GM19239 (cell line): Measurements from ENCODE around the gene ZCCHC14.
"Not testable (repeated sequence)": the region's sequence is repeated elsewhere in the genome, so short reads cannot be mapped to it uniquely, and the experiment has no call there.

Experiments used
- DNase-seq: peaks from one replicate; pipeline ENCODE4 v3.0.0; 2011; ENCODE audit warnings: low spot score; ENCODE audit not compliant: insufficient read length
- FAIRE-seq: peaks from 2 replicates; lab custom pipeline; 2011; peaks lifted over from hg19 to GRCh38; lab: Jason Lieb, UNC

The ZCCHC14 gene

DNA sequence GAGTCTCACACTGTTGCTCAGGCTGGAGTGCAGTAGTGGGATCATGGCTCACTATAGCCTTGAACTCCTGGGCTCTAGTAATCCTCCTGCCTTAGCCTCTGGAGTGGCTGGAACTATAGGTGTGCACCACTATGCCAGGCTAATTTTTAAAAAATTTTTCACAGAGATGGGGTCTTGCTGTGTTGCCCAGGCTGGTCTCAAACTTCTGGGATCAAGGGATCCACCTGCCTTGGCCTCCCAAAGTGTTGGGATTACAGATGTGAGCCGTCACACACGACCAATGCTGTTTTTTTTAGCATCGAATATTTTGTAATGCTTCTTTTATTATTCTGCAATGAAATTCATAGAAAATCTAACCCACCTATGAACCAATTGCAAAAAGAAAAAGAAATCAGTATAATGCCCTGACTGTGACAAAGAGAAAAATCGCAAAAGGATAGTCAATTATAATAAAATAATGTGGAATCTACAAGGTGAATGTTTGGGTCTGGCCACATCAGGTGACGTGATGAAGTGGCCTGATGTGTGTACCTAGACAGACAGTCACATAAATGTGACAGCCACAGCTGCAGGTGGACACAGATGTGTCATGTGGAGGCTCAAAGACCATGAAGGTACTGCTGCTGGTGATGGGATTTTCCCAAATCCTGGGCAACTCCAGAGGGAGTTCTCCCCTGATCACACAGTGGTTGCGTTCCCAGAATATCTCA lies 33.6 kb upstream of the ZCCHC14 start:
- no peak for FAIRE-seq
- no peak for DNase-seq

DNA sequence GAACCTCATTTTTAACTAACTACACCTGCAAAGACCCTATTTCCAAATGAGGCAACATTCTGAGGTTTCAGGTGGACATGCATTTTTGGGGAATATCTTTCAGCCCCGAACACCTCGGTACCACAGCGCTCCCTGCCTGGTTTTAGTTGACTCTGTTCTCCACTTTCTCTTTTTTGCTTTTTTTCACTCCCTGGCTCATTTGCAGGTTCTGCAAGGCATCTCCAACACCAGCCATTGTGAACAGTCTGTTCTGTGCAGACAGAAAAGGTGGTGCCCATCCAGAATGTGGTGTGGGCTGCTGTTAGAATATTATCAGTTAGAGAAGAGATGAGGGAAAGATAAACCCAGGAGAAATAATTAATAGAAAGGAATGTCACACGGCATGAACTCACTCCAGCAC lies 32.5 kb upstream of the ZCCHC14 start:
- DNase-seq, result no peak
- FAIRE-seq, result no peak

DNA sequence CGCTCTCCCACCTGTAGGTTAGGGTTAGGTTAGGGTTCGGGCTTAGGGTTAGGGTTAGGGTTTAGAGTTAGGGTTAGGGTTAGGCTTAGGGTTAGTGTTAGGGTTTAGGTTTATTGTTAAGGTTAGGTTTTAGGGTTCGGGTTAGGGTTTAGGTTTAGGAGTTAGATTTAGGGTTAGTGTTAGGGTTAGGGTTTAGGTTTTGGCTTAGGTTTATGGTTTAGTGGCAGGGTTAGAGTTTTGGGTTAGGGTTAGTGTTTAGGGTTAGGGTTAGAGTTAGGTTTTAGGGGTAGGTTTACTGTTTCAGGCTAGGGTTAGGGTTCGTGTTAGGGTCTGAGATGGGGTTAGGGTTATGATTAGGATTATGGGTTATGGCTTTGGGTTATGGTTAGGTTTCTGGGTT lies 31.6 kb upstream of the ZCCHC14 start:
- FAIRE-seq (no peak), DNase-seq (no peak)

DNA sequence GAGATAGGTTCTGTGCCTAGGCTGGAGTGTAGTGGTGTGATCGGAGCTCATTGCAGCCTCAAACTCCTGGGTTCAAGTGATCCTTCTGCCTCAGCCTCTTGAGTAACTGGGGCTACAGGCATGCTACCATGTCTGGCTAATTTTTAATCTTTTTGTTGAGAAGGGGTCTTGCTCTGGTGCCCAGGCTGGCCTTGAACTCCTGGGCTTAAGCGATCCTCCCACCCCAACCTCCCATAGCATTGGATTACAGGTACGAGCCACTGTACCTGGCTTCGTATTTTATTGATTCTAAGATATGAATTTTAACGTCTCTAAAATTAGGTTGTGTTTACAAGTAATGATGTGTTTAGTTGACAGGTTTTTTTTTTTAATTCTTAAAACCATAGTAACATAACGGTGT lies 30.8 kb upstream of the ZCCHC14 start:
- DNase-seq, FAIRE-seq: not testable (repeated sequence)

DNA sequence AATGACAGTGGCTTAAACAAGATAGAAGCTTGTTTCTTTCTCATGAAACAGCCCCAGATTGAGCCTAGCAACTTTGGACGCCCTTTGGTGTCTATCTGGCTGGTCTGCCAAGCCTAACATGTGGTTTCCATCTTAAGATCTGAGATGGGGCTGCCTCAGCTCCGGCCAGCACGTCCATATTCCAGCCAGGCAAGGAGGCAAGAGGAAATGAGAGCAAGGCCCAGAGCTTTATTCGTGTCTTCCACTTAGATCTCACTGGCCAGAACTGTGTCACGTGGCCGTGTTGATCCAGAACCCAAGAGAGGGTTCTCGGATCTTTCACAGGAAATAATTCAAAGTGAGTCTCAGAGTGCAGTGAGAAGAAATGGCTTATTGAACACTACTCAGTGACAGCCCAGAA lies 28.9 kb upstream of the ZCCHC14 start:
- FAIRE-seq, DNase-seq: not testable (repeated sequence)

DNA sequence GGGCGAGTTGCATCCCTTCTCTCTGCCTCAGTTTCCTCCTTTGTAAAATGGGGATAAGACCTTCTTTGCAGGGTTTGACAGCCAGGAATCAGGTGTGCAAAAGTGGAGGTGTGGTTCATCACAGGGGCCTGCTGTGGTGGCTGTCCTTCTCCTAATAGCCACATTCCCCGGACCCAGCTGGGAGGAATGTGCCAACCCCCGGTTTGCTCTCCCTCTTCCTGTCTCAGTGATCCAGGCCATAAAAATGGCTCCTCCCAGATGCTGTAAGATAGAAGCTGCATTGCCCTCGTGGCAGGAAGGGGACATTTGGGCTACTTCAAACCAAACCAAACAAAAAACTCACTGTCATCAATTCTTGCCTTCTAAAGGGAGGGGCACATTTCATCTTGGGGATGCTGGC lies 26.3 kb upstream of the ZCCHC14 start:
- not testable (repeated sequence) for DNase-seq, FAIRE-seq

DNA sequence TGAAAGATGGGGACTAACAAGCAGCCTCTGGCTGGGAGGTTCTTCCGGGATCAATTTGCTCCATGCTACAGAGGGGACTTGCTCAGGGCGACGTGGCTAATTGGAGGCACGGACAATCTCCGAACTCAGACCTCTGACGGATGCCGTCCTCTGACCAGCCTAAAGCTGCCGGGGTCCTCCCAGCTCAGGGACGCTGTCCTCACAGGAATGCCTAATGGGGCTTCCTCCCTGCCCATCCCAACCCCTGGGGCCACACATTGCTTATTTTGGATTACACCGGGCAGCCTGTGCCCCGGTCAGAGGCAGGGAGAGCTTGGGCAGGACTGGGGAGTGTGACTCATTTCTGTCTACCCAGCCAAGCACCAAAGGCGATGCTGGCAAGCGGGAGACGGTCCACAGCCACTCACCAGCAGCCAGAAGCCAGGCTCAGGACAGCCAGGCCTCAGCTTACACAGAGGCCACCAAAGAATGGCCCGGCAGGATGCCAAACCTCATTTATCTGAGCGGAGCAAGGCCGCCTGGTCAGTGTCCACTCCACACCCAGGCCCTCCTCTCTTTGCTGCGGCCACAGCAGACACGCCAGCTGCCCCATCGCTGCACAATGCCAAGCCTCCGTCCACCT lies 25.7 kb upstream of the ZCCHC14 start:
- FAIRE-seq, DNase-seq: not testable (repeated sequence)

DNA sequence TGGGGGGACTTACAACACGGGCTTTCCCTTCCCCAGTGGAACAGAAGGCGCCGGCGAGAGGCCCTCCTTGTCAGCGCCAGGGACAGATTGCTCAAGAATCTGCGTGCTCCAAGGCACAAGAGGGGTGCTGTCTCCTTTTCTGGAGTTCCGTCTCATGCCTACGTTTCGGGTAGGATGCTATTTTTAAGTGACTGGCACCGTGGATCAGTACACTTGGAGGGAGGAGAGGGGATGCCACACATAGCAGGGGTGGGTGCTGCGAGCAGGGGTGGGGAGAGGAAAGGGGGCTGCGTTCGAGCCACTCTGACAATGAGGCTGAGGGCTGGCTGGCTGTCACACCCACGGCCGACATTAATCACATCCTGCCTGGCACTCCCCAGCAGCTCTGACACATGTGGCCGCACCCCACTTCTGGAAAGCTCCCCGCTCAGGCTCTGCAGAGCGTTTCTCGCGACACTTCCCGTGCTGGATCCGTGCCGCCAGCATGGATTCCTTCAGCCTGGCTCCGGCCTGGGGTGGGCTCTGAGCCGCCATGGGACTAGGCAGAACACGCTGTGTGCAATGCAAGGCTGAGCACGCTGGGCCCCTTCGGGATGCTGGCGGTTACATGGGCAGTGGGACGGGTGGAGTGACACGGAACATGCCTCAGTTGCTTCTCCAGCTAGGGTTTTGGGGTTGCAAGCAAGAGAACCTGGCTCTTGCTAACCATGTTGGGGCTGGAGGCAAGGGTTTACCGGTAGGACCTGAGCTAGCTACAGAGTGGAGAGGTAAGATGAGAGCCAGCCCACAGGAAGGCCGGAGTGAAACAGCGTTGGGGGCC lies 25.0 kb upstream of the ZCCHC14 start:
- DNase-seq, FAIRE-seq: not testable (repeated sequence)

DNA sequence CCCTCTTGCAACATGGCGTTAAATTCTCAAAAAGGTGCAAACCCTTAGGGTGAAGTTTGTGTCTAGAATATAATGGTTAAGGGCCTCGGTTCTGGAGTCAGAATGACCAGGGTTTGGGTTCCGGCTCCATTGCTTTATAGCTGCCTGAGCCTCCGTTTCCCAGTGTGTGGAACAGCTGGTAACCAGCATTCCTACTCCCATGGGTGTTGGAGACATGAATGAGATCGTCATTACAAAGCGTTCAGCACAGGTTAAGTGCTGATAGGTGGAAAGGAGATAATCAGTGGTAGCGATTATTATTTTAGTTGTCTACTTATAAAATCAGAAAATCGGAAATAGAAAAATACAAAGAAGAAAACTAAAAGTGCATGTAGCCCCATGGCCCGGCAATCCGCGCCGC lies 23.5 kb upstream of the ZCCHC14 start:
- DNase-seq (no peak), FAIRE-seq (no peak)

DNA sequence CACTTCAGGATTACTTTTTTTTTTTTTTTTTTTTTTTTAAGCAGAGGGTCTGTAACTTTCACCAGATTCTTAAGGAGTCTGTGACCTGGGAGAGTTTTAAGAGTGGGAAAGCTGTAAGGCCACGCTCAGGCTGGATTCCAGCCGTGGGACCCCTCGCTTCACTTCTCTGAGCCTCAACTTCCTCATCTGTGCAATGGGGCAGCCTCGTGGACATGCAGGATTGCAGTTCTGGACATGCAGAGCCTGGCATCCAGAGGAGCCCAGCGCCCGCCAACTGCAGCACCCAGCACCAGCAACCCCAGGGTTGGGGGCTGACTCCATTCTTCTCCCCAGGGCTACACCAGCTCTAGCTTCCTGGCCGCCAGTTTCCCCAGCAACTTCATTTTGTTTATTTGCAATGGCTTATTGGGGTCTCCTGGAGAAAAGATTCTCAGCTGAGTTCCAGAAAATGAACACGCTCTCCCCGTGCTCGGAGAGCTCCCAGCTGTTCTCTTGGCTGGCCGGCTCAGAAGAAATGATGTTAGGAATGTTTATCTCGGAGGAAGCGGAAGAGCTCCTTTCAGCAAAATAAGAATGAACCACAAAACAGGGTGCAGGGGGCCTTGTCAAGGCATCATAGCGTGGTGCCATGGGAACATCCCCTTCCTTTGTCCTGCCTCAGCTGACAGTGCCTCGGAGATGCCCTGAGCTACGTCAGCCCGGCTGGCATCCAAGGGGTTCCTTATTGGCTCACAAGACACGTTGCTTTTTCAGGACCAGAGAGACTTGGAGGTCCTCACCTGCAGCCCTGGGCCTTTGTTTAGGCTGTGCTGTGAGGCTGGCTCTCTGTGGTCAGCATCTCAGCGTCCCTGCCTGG lies 22.9 kb upstream of the ZCCHC14 start:
- FAIRE-seq (no peak), DNase-seq (no peak)

DNA sequence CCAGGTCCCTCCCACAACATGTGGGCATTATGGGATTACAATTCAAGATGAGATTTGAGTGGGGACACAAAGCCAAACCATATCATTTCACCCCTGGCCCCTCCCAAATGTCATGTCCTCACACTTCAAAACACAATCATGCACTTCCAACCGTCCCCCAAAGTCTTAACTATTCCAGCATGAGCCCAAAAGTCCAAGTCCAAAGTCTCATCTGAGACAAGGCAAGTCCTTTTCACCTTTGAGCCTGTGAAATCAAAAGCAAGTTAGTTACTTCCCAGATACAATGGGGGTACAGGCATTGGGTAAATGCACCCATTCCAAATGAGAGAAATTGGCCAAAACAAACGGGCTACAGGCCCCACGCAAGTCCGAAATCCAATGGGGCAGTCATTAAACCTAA lies 17.0 kb upstream of the ZCCHC14 start:
- DNase-seq, FAIRE-seq: not testable (repeated sequence)

DNA sequence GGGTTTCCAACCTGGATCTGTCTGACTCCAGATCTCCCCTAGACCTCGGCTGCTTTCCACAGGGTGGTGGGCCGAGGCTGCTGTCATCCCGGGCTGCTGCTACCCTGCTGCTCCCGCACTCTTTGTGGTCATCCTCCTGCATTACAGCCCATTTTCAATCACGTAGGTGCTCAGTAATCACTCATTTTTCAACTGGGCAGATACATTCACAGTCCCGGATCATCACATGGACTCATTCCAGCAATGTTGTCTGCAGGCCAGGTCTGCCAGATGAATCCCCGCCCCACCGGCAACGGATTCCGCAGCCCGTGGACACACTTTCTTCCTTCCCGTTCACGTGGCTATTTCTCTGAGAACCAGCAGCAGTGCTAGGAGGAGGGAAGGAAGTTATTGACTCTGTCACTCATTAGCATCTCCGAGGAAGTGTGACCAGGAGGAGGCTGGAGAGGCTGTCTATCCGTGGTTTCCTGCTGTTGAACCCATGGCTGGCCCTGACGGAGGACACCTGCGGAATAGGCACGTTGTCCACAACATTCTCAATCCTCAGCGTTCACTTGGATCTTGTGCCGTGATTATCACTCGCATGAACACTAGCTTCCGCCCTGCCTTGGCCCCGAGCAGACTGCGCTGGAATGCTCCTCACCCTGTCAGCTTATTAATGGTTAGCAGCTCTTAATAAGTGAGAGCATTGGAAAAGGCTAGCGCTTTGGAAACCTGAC lies 14.7 kb upstream of the ZCCHC14 start:
- DNase-seq (no peak), FAIRE-seq (no peak)

DNA sequence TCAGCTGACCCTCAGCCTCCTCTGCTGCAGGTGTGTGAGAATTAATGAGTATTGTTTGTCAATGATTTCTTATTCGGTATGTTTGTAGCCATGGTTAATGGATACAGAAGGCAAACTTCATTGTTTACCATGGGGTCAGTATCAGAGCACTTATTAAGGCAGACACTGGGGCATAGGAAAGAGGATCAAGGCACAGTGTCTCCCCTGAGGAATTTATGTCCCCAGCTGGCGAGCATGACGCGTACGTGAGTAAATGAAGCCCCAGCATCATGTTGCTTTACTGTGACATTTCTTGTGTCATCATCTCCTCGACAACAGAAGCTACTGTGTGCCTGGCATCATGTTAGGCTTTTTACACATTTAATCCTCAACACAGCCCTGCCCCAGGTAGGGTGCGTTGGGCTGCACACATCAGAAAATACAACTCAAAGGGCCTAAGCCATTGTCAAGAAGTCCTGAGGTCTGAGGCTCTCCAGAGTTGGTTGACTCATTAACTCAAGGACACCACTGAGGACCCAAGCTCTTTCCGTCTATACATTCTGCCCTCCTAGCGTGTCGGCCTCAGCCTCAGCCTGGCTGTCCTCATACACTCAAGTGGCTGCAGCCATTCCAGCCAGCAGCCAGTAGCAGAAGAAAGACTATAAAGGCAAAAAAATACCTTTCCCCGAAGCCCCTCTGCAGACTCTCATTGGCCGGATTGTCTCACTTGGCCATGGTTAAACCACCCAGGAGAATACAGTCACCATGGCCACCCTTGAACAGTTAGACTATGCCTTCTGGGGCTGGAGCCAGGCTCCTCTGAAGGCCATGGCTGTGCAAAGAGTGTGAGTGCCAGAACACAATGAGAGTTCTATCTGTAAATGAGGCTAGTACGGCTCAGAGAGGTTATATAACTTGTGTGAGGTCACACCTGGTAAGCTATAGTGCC lies 13.9 kb upstream of the ZCCHC14 start:
- no peak for DNase-seq
- FAIRE-seq, result no peak

DNA sequence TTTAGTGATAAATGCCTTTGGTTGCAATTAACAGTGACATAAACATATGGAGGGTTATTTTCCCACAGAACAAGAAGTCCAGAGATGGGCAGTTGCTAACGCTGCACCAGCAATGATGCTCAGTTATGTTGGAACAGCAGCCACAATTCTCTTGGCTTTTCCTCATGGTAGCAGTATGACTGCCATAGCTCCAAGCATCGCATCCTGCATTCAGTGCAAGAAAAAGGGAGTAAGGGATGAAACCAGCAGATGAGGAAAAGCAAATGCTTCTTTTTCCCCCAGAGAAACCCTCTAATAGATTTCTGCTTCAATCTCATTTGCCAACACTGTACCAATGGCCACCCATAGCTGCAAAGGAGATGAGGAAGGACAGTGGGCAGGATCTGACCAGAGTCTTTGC lies 13.0 kb upstream of the ZCCHC14 start:
- FAIRE-seq, result no peak
- DNase-seq, result no peak

DNA sequence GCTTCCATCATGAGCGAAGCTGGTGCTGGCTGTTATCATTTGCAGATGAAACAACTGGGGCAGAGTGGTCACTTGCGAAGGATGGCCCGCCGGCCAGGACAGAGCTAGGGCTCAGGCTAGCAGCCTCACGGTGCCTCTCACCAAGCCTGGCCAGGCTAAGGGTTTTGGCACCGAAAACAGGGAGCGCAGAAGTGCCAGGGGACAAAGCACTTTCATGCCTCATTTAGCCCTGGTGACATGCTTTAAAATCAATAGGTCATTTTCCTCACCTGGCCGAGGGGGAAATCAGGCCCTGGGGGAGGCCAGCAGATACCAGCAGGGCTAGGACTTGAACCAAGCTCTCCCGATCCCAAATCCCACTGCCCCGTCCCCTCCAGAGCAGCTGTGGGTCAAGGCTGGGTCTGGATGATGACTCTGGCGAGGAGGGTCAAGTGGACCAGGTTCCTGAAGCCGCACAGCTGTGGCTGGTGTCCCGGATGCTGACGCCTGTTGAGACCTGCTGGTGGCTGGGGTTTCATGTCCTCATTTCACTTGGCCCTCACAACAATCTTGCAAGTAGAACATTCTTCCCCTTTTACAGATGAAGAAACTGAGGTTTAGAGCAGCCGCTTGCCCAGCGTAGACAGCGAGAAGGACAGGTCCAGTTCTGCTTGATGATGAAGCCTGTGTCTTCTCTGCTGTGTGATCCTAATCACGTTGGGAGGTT lies 10.6 kb upstream of the ZCCHC14 start:
- not testable (repeated sequence) for DNase-seq, FAIRE-seq

DNA sequence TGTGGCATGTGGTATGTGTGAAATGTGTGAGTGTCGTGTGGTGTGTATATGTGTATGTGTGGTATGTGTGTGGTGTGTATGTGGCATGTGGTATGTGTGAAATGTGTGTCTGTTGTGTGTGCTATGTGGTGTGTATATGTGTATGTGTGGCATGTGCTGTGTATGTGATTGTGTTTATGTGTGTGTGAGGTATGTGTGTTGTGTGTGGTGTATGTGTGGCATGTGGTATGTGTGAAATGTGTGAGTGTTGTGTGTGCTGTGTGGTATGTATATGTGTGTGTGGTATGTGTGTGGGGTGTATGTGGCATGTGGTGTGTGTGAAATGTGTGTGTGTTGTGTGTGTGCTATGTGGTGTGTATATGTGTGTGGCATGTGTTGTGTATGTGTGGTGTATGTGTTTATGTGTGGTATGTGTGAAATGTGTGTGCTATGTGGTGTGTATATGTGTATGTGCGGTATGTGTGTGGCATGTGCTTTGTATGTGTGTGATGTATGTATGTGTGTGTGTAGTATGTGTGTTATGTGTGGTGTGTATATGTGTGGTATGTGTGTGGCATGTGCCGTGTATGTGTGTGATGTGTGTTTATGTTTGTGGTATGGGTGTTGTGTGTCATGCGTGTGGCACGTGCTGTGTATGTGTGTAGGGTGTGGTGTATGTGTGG lies 9.6 kb upstream of the ZCCHC14 start:
- DNase-seq (no peak), FAIRE-seq (no peak)

DNA sequence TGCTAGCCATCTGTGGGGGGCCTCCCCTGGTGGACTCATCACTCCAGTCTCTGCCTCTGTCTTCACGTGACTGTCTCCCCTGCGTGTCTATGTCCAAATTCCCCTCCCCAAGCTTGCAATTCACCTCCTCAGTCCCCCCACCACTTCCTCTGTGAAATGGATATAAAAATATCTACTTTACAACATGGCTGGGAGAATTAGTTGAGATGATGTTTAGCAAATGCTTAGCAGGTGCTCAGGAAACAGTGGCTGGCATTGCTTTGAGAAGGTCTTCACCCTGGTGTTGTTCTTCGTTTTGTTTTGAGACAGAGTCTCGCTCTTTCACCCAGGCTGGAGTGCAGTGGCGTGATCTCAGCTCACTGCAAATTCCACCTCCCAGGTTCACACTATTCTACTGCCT lies 8.3 kb upstream of the ZCCHC14 start:
- DNase-seq, result no peak
- no peak for FAIRE-seq

DNA sequence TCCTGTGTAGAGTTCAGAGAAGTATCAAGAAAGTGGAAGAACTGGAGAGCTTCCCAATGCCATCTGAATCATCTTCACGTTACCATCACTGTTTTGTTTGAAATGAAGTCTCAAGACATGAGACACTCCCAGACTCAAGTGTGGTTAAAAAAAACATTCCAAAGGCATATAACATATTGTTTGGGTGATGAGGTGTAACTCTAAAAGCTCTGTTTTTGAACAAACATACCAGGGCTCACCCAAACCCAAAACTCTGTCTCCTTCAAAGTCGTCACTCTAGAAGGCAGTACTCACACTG lies 6.3 kb upstream of the ZCCHC14 start:
- no peak for DNase-seq
- no peak for FAIRE-seq
